Neural progenitor cell (in vitro differentiated cells): Measurements from ENCODE around the gene CLCN4.

ENCODE experiments used
- EZH2phosphoT487 ChIP-seq: fragments of 200-600 bp; sonication (generic); IDR thresholded peaks from 2 replicates; pipeline ENCODE4 v1.6.1; 2017; ENCODE audit warnings: antibody characterized with exemption
- TF ChIP-seq, protein P1 (sequence below): fragments of 200-600 bp; sonication (generic); IDR thresholded peaks from 2 replicates; pipeline ENCODE4 v1.5.1; 2017; ENCODE audit warnings: antibody characterized with exemption, mild to moderate bottlenecking

DNA sequence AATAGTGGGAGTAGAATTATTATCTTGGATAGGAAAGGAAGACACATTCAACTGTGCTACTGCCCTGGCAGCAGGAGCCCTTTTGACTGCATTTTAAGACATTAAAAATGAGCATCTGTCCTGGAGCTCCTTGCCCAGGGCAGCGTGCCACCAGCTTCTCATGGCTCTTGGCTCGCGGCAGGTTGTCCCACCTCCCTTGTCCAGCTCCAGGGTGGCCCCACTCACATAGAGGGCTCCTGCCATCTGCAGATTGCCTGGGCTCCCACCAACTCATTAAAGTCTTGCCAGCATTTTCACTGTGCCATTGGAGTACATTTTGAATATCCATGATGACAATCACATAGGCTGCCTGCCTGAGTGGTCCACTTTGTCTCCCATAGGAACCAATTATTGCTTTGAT, 27.0 kb downstream of the CLCN4 start:
- TF ChIP-seq, protein P1, sequence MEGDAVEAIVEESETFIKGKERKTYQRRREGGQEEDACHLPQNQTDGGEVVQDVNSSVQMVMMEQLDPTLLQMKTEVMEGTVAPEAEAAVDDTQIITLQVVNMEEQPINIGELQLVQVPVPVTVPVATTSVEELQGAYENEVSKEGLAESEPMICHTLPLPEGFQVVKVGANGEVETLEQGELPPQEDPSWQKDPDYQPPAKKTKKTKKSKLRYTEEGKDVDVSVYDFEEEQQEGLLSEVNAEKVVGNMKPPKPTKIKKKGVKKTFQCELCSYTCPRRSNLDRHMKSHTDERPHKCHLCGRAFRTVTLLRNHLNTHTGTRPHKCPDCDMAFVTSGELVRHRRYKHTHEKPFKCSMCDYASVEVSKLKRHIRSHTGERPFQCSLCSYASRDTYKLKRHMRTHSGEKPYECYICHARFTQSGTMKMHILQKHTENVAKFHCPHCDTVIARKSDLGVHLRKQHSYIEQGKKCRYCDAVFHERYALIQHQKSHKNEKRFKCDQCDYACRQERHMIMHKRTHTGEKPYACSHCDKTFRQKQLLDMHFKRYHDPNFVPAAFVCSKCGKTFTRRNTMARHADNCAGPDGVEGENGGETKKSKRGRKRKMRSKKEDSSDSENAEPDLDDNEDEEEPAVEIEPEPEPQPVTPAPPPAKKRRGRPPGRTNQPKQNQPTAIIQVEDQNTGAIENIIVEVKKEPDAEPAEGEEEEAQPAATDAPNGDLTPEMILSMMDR: no peak
- no peak for TF ChIP-seq EZH2phosphoT487
